OCI-LY7 (cell line): ENCODE data around the gene IL1RAPL2. TPM values are rescaled to one million over a fixed set of nuclear protein-coding genes. Genes with fewer than 3 reads are reported as not detected.

Experiments
- BruUV-seq: library from RNA; stranded (reverse); fragments of 400-500 nt; replicated peaks from 2 replicates; lab custom pipeline; 2021; lab: Mats Ljungman, UMichigan
- CTCF ChIA-PET: fragments of 300-600 bp; sonication (Branson Sonifier 250); formaldehyde crosslinking; loops from one replicate; lab custom pipeline; 2022; ENCODE audit warnings: antibody characterized with exemption; ENCODE audit not compliant: unreplicated experiment; lab: Charles Lee
- POLR2A ChIA-PET: fragments of 300-600 bp; sonication (Branson Sonifier 250); formaldehyde crosslinking; loops from one replicate; lab custom pipeline; 2022; ENCODE audit warnings: antibody characterized with exemption; lab: Charles Lee
- DNase-seq: peaks from one replicate; pipeline ENCODE4 v3.0.0-alpha.2; 2015; ENCODE audit warnings: low spot score
- H2AFZ ChIP-seq: fragments of 200-600 bp; sonication (generic), shearing (Covaris generic); 2 replicates; pipeline ENCODE4 v1.6.1; 2014; ENCODE audit warnings: mild to moderate bottlenecking, antibody characterized with exemption, low read length, moderate library complexity
- H3K27ac ChIP-seq: fragments of 200-600 bp; sonication (generic); 2 replicates; pipeline ENCODE4 v1.5.1; 2014; ENCODE audit warnings: mixed run types, low read depth, mild to moderate bottlenecking, moderate library complexity, low read length, inconsistent platforms; ENCODE audit not compliant: poor library complexity, severe bottlenecking
- H3K36me3 ChIP-seq: fragments of 200-600 bp; sonication (generic); 2 replicates; pipeline ENCODE4 v1.6.1; 2014; ENCODE audit warnings: mild to moderate bottlenecking, antibody characterized with exemption, low read length, moderate library complexity, mixed read lengths; ENCODE audit not compliant: insufficient read depth
- H3K4me1 ChIP-seq: fragments of 200-600 bp; sonication (generic); 2 replicates; pipeline ENCODE4 v1.5.1; 2014; ENCODE audit warnings: mild to moderate bottlenecking, low read length; ENCODE audit not compliant: insufficient read depth, poor library complexity, severe bottlenecking
- H3K4me2 ChIP-seq: fragments of 200-600 bp; sonication (generic); 2 replicates; pipeline ENCODE4 v1.6.1; 2014; ENCODE audit warnings: mild to moderate bottlenecking, low read length
- H3K4me3 ChIP-seq: fragments of 200-600 bp; sonication (generic); 2 replicates; pipeline ENCODE4 v1.5.1; 2014; ENCODE audit warnings: mild to moderate bottlenecking, low read depth, low read length; ENCODE audit not compliant: poor library complexity, severe bottlenecking
- H3K79me2 ChIP-seq: fragments of 200-600 bp; sonication (generic); 2 replicates; pipeline ENCODE4 v1.6.1; 2016; ENCODE audit warnings: low read depth, mild to moderate bottlenecking, low read length, moderate library complexity, mixed read lengths; ENCODE audit not compliant: insufficient read depth
- H3K9me2 ChIP-seq: fragments of 200-600 bp; sonication (generic); 2 replicates; pipeline ENCODE4 v1.6.1; 2016; ENCODE audit warnings: mild to moderate bottlenecking, low read length, mixed read lengths; ENCODE audit not compliant: insufficient read depth
- H3K9me3 ChIP-seq: fragments of 200-600 bp; sonication (generic); 2 replicates; pipeline ENCODE4 v1.6.1; 2014; ENCODE audit warnings: mild to moderate bottlenecking, mixed run types, low read length, mixed read lengths
- H4K20me1 ChIP-seq: fragments of 200-600 bp; sonication (generic); 2 replicates; pipeline ENCODE4 v1.6.1; 2014; ENCODE audit warnings: mild to moderate bottlenecking, antibody characterized with exemption, low read length, moderate library complexity, mixed read lengths; ENCODE audit not compliant: insufficient read depth
- CTCF ChIP-seq: fragments of 200-600 bp; sonication (generic); conservative IDR thresholded peaks from 2 replicates; pipeline ENCODE4 v1.5.1; 2014; ENCODE audit warnings: mild to moderate bottlenecking, antibody characterized with exemption, low read length, moderate library complexity, mixed read lengths
- EZH2phosphoT487 ChIP-seq: fragments of 200-600 bp; sonication (generic); IDR thresholded peaks from 2 replicates; pipeline ENCODE4 v1.6.1; 2018; ENCODE audit warnings: low read depth, borderline replicate concordance, mild to moderate bottlenecking, mixed run types, antibody characterized with exemption, low read length, moderate library complexity, mixed read lengths
- intact Hi-C: fragments of 100-400 bp; cut with micrococcal nuclease; formaldehyde crosslinking; loops from one replicate; pipeline ENCODE4 v1.10.0; 2022; ENCODE audit not compliant: unreplicated experiment
- total RNA-seq, 2 experiments: library from RNA; depleted of rRNA in 1 of 2; stranded (reverse); fragments of >200 nt in 1 of 2; shearing (Covaris generic) in 1 of 2; gene quantifications; 2 replicates each; pipeline ENCODE4 v1.2.3, GENCODE V29; 2014 to 2022

IL1RAPL2 gene
- total RNA-seq, 2 experiments from 2014 or later: not detected

GRCh38 chrX:105759598-105759997 lies 1193.6 kb downstream of the IL1RAPL2 start:
- Histone ChIP-seq H3K9me3 (no peaks in the 10 kb centered on the region), H3K36me3 (no peaks in the 10 kb centered on the region), H4K20me1 (no peaks in the 10 kb centered on the region), H3K4me2 (no peak overlapping the region), H2AFZ (no peak overlapping the region), H3K4me1 (no peaks in the 10 kb centered on the region), H3K27ac (no peak overlapping the region), H3K4me3 (no peak overlapping the region), H3K79me2 (no peaks in the 10 kb centered on the region), H3K9me2 (no peaks in the 10 kb centered on the region)
- POLR2A ChIA-PET: no interaction called here
- BruUV-seq: no TSS peak
- intact Hi-C loops: no loop called here
- CTCF ChIA-PET: no interaction called here
- DNase-seq: no peak
- TF ChIP-seq EZH2phosphoT487 (no peak), CTCF (no peak)

GRCh38 chrX:105765691-105766090 lies 1199.7 kb downstream of the IL1RAPL2 start:
- Histone ChIP-seq H3K36me3 (no peaks in the 10 kb centered on the region), H3K9me2 (no peaks in the 10 kb centered on the region), H4K20me1 (no peaks in the 10 kb centered on the region), H3K27ac (no peak overlapping the region), H3K4me2 (no peak overlapping the region), H3K79me2 (no peaks in the 10 kb centered on the region), H3K9me3 (no peaks in the 10 kb centered on the region), H3K4me3 (no peak overlapping the region), H3K4me1 (no peaks in the 10 kb centered on the region), H2AFZ (no peak overlapping the region)
- ChIA-PET POLR2A (no interaction called here), CTCF (no interaction called here)
- intact Hi-C loops: no loop called here
- TF ChIP-seq EZH2phosphoT487: no peak
- no peak for TF ChIP-seq CTCF
- no TSS peak for BruUV-seq
- no peak for DNase-seq

GRCh38 chrX:105773801-105774200 lies 1207.8 kb downstream of the IL1RAPL2 start:
- Histone ChIP-seq H3K4me2 (no peak overlapping the region), H2AFZ (no peak overlapping the region)
- BruUV-seq: no TSS peak

More at GRCh38 chrX:105773801-105774200, 1207.8 kb downstream of the IL1RAPL2 start:
- no peaks in the 10 kb centered on the region for H3K9me2 ChIP-seq
- H3K36me3 ChIP-seq: no peaks in the 10 kb centered on the region
- CTCF ChIA-PET: no interaction called here
- no peak for DNase-seq
- intact Hi-C loops: no loop called here
- TF ChIP-seq EZH2phosphoT487 (no peak), CTCF (no peak)
- H3K4me1 ChIP-seq: no peaks in the 10 kb centered on the region
- POLR2A ChIA-PET: no interaction called here
- no peak overlapping the region for H3K4me3 ChIP-seq
- no peaks in the 10 kb centered on the region for H4K20me1 ChIP-seq
- H3K27ac ChIP-seq: no peak overlapping the region
- H3K79me2 ChIP-seq: no peaks in the 10 kb centered on the region
- no peaks in the 10 kb centered on the region for H3K9me3 ChIP-seq
